ENCODE data around the gene MAGOH.
A peak's percentile ranks its signal among the peaks of the same experiment; 100 is the strongest.
"Not testable (repeated sequence)": the region's sequence is repeated elsewhere in the genome, so short reads cannot be mapped to it uniquely, and the experiment has no call there.

The MAGOH gene

GRCh38 chr1:53238197-53239155 lies at the start of gene MAGOH:
Gene MAGOH, minus strand, starts transcription at chr1:53238518. Its CDS starts 70 bp downstream, at chr1:53238448.
- peak; percentile 92 for DNase-seq

GRCh38 chr1:53286955-53287354 lies 48.6 kb upstream of the MAGOH start:
- no peak for DNase-seq

- no peak for DNase-seq
Observed at GRCh38 chr1:53285969-53286760, 47.8 kb upstream of the MAGOH start.

- no peak for DNase-seq
Observed at GRCh38 chr1:53285546-53285945, 47.2 kb upstream of the MAGOH start.

GRCh38 chr1:53284224-53285020 lies 46.1 kb upstream of the MAGOH start:
- DNase-seq: no peak

GRCh38 chr1:53283156-53283555 lies 44.8 kb upstream of the MAGOH start:
- DNase-seq: not testable (repeated sequence)

GRCh38 chr1:53281133-53281532 lies 42.8 kb upstream of the MAGOH start:
- no peak for DNase-seq

GRCh38 chr1:53280496-53280895 lies 42.2 kb upstream of the MAGOH start:
- no peak for DNase-seq

- no peak for DNase-seq
Observed at GRCh38 chr1:53279296-53280200, 41.2 kb upstream of the MAGOH start.

GRCh38 chr1:53278298-53278725 lies 40.0 kb upstream of the MAGOH start:
- peak; percentile 73 for DNase-seq

- no peak for DNase-seq
Observed at GRCh38 chr1:53277326-53277725, 39.0 kb upstream of the MAGOH start.

- DNase-seq: no peak
Observed at GRCh38 chr1:53276902-53277281, 38.6 kb upstream of the MAGOH start.

- no peak for DNase-seq
Observed at GRCh38 chr1:53276153-53276901, 38.0 kb upstream of the MAGOH start.

GRCh38 chr1:53275566-53275965 lies 37.2 kb upstream of the MAGOH start:
- no peak for DNase-seq

GRCh38 chr1:53274541-53275185 lies 36.3 kb upstream of the MAGOH start:
- DNase-seq: no peak

- no peak for DNase-seq
Observed at GRCh38 chr1:53274026-53274425, 35.7 kb upstream of the MAGOH start.

- DNase-seq: no peak
Observed at GRCh38 chr1:53273526-53273925, 35.2 kb upstream of the MAGOH start.

GRCh38 chr1:53272349-53272748 lies 34.0 kb upstream of the MAGOH start:
- no peak for DNase-seq

- DNase-seq: no peak
Observed at GRCh38 chr1:53271446-53272090, 33.2 kb upstream of the MAGOH start.

GRCh38 chr1:53270873-53271272 lies 32.6 kb upstream of the MAGOH start:
- DNase-seq: no peak

Data from stimulated activated CD4-positive, alpha-beta T cell treated with anti-CD3 and anti-CD28 coated beads, Interleukin-12 subunit alpha, Interleukin-12 subunit beta, amount 100 ng/mL, for 4 hours (primary cell).